ENCODE data around the gene ENPEP.

The ENPEP gene

DNA sequence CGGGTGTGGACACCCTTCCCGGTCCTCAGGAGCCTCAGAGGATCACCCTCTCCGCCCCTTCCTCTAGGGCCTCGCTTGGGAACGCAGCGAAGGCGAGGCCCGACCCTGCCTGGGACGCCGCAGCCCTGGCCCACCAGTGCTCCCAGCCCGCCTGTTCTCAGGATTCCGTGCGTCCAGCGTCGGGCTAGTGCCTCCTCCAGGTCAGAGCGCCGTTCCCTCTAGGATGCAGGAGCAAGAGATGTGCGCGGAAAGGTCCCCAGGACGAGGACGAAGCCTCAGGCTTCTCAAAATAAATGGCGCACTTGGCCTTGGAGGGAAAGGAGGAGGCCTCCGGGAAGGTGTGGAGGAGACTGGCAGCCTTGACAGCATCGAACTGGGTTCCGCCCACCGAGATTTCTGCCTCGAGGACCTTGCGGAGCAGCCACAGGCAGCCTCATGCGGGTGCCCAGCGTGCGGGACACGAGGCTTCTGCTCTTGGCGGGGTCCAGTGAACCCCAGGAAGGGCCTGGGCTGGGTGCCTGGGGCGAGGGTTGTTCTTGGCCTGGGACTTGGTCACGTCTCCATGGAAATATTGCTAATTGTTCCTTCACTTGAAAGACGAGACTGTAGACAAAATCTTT lies 111.8 kb downstream of the ENPEP start:
- TF ChIP-seq, protein P1, sequence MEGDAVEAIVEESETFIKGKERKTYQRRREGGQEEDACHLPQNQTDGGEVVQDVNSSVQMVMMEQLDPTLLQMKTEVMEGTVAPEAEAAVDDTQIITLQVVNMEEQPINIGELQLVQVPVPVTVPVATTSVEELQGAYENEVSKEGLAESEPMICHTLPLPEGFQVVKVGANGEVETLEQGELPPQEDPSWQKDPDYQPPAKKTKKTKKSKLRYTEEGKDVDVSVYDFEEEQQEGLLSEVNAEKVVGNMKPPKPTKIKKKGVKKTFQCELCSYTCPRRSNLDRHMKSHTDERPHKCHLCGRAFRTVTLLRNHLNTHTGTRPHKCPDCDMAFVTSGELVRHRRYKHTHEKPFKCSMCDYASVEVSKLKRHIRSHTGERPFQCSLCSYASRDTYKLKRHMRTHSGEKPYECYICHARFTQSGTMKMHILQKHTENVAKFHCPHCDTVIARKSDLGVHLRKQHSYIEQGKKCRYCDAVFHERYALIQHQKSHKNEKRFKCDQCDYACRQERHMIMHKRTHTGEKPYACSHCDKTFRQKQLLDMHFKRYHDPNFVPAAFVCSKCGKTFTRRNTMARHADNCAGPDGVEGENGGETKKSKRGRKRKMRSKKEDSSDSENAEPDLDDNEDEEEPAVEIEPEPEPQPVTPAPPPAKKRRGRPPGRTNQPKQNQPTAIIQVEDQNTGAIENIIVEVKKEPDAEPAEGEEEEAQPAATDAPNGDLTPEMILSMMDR (IDR thresholded peaks at IDR 0.05; ENCODE audit: low read depth, low read length) = no peak
- no peak overlapping the region for H3K4me3 ChIP-seq (ENCODE audit: low read depth, low read length)

DNA sequence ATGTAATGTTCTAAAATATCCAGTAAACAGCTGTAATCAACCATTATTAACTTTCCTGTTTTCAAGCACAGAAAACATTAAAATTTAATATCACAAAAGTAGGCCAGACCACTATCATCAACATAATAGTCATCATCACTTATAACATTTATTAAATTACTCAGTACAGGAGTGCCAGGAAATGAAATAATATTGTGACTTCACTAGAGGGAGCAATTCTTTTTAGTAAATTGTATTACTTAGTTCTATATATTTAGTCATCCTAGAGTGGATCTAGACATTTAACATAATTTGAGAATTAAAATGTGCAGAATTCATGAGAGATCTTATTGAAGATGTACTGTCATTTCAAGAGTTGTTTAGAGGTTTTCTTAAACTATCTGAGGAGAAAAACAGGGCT lies 113.3 kb downstream of the ENPEP start:
- TF ChIP-seq, protein P1 (IDR thresholded peaks at IDR 0.05; ENCODE audit: low read depth, low read length) = no peak
- H3K4me3 ChIP-seq (ENCODE audit: low read depth, low read length) = no peak overlapping the region

DNA sequence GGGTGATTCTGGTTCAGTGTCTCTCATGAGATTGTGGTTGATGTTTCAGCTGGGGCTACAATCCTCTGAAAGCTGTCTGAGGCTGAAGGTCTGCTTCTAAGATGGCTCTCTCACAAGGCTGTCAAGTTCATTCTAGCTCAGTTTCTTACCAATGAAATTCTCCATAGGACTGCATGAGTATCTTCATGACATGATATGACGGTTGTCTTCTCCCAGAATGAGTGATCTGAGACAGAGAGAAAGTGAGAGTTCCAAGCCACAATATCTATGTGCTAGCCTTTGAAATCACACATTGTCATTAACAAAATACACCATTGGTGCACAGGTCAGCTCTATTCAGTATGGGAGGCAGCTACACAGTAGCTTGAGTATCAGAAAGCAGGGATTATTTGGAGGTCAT lies 119.6 kb downstream of the ENPEP start:
- no peak overlapping the region for H3K4me3 ChIP-seq (ENCODE audit: low read depth, low read length)
- TF ChIP-seq, protein P1 (IDR thresholded peaks at IDR 0.05; ENCODE audit: low read depth, low read length) = no peak

GRCh38 chr4:110596431-110596830 lies 120.5 kb downstream of the ENPEP start:
- H3K4me3 ChIP-seq (ENCODE audit: low read depth, low read length) = no peak overlapping the region
- TF ChIP-seq, protein P1 (IDR thresholded peaks at IDR 0.05; ENCODE audit: low read depth, low read length) = no peak

GRCh38 chr4:110597582-110597981 lies 121.6 kb downstream of the ENPEP start:
- TF ChIP-seq, protein P1 (IDR thresholded peaks at IDR 0.05; ENCODE audit: low read depth, low read length) = no peak
- no peak overlapping the region for H3K4me3 ChIP-seq (ENCODE audit: low read depth, low read length)

GRCh38 chr4:110602061-110602460 lies 126.1 kb downstream of the ENPEP start:
- no peak overlapping the region for H3K4me3 ChIP-seq (ENCODE audit: low read depth, low read length)
- TF ChIP-seq, protein P1 (IDR thresholded peaks at IDR 0.05; ENCODE audit: low read depth, low read length) = no peak

DNA sequence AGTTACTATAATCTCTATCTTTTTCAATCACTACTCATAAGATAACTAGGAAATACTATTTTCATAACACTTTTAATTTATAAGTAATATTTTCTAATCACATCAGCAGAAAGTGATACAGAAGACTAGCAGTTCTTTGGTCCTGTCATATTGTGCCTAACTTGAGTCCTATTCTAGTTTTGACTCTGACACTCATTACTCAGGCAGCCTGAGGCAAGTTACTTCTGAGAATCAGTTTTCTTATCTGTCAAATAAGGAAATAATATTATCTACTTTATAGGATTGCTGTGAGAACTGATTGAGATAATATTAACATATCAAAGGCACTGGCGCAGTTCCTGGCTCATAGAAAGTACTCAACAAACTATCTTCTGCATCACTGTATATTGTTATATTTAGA lies 129.1 kb downstream of the ENPEP start:
- TF ChIP-seq, protein P1 (IDR thresholded peaks at IDR 0.05; ENCODE audit: low read depth, low read length) = no peak
- no peak overlapping the region for H3K4me3 ChIP-seq (ENCODE audit: low read depth, low read length)
